ENCODE results near the gene GCNA.
A peak's percentile ranks its signal among the peaks of the same experiment; 100 is the strongest.

The GCNA gene

DNA sequence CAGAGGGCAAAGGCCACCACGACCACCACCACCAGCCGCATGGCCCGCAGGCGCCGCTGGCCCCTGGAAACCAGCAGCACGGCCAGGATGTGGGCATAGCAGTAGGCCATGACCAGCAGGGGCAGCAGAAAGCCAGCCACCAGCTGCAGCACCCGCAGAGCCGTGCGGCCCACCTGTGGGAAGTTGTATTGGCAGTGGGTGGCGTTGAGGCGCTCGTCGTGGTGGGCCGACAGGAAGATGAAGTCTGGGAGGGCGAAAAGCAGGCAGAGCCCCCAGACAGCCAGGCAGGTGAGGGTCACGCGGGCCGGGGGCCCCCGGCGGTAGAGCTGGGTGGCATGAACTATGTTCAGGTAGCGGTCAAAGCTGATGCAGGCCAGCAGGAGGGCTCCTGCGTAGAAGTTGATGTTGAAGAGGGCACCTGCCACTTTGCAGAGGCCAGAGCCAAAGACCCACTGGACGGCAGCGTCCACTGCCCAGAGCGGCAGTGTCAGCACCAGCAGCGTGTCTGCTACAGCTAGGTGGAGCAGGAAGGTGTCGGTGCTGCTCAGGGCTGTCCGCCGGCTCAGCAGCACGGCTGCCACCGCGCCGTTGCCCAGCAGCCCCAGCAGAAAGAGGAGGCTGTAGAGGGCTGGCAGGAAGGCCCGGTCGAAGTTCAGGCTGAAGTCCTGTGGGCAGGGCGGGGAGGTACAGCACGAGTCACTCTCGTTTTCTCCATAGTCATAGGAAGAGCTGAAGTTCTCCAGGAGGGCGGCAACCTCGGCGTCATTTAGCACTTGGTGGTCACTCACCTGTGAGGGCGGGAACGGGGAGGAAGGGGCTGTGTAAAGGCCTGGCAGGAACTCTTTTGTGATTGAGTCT, 38.7 kb downstream of the GCNA start:
- no peak for DNase-seq

DNA sequence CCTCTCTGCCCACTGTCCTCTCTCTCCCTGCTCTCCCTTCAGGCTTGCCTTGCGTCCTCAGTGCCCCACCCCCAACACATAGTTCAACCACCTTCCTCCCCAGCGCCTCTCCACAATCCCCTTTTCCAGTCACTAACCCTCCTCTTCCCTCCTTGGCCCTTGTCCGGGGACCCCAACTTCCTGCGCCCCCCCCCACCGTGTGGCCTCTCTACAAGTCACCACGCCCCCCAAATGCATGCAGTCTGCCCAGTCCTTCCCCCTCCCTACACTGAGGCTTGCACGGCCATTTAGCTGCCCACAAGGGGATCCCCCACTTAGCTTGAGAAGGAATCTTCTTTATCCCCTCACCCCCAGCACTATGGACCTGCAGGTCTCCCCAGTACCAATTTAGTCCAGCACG, 39.5 kb downstream of the GCNA start:
- no peak for DNase-seq

DNA sequence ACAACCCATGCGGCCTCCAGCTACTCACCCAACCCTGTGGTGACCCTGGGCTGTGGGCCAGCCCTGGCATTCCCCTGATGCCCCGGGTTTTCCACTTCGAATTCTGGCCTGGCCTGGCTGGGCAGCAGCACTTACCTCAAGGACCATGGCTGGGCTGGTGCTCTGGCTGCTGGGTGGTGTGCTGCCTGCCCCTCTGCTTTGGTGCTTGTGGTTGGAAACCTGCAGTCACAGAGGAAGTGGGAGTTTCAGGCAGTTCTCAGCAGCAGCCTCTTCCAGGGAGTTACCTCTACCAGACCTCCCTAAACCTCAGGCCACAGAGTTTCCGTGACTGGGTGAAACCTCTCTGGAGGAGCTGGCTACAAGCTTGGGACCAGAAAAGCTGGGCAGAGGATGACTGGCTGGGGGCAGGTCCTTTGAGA, 40.1 kb downstream of the GCNA start, which contains the start of gene CXCR3:
Gene CXCR3, minus strand, starts transcription at position 209 of the 419 bp plus-strand sequence. Its CDS starts 62 bp downstream, at position 147.
- DNase-seq = no peak

DNA sequence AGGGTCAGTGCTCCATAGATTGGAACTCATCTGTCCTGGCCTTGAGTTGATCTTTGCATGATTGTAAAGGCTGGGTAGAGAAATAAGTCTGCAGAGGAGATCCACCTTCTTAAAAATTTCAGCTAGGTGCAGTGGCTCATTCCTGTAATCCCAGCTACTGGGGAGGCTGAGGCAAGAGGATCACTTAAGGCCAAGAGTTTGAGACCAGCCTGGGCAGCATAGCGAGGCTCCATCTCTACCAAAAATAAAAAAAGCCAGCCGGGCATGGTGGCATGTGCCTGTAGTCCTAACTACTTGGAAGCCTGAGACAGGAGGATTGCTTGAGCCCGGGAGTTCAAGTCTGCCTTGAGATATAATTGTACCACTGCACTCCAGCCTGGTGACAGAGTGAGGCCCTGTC, 40.5 kb downstream of the GCNA start:
- DNase-seq = no peak

GRCh38 chrX:71619193-71619592, 41.0 kb downstream of the GCNA start:
- no peak for DNase-seq

DNA sequence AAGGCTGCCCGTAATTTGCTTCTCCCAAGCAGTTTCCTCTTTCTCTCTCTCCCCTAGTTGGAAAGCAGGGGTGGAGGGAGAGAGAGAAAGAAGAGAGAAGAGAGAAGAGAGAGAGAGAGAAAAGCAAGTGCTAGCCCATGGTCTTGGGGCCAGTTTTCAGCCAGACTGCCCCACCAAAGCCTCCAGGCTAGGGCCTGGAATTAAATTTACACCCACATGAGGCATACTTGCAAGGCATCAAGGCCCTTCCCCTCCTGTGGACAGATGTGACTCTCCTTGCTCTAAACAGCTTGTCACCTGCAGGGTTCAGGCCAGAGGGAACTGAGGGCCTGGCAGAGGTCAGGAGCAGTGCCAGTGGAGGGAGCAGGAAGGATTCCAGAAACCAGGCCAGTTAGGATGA, 41.7 kb downstream of the GCNA start:
- DNase-seq = no peak

DNA sequence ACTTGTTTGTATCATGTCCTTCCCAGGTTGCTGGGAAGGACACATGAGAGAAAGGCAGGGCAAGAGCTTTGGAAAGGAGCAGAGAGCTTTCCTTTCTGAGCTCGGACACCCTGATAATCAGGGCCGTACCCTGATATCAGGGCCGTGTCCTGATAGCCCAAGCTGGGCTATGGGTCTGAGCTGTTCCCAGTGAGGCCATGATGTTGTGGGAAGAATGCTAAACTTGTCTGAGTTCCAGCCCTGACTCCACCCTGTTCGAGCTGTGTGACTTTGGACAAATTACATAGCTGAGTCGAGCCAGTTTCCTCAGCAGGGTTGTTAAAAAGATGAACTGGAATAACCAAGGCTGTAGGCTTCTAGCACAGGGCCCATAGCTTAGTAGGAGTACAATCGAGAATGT, 43.4 kb downstream of the GCNA start:
- DNase-seq = no peak

- DNase-seq = no peak
Measured at GRCh38 chrX:71622032-71622575, 43.9 kb downstream of the GCNA start.

- DNase-seq = peak; percentile 11
Measured at GRCh38 chrX:71622576-71623450, 44.6 kb downstream of the GCNA start.

DNA sequence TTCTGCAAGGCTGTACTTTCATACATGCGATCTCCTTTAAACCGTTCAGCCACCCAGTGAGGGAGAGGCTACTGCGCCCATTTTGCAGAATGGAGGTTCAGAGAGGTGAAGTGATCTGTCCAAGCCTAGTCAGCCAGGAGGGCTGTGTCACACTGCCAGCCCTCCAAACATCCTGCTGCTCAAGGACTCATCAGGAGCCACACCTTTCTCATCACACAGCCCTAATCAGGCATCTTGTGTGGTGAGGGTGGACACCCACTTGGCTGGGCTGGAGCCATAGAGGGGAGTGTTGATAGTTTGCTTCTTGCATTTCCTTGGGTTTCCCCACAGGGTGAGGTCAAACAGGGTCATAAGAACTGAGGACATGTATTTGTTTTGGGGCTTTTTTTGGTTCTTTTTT, 45.5 kb downstream of the GCNA start:
- DNase-seq = no peak

DNA sequence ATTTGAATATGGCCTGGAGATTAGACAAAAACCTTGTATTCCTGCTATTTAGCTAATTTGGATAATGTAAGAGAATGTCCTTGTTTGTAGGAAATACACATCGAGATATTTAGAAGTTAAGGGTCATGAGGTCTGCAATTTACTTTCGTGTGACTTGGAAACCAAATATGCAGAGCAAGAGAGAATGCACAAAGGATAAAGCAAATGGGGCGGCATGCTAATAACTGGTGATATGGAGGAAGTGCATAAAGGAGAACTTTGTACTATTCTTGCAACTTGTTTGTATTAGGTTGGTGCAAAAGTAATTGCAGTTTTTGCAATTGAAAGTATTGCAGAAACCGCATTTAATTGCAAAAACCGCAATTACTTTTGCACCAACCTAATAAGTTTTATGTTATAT, 47.2 kb downstream of the GCNA start:
- DNase-seq = no peak

GRCh38 chrX:71626576-71626975, 48.3 kb downstream of the GCNA start:
- DNase-seq = no peak

DNA sequence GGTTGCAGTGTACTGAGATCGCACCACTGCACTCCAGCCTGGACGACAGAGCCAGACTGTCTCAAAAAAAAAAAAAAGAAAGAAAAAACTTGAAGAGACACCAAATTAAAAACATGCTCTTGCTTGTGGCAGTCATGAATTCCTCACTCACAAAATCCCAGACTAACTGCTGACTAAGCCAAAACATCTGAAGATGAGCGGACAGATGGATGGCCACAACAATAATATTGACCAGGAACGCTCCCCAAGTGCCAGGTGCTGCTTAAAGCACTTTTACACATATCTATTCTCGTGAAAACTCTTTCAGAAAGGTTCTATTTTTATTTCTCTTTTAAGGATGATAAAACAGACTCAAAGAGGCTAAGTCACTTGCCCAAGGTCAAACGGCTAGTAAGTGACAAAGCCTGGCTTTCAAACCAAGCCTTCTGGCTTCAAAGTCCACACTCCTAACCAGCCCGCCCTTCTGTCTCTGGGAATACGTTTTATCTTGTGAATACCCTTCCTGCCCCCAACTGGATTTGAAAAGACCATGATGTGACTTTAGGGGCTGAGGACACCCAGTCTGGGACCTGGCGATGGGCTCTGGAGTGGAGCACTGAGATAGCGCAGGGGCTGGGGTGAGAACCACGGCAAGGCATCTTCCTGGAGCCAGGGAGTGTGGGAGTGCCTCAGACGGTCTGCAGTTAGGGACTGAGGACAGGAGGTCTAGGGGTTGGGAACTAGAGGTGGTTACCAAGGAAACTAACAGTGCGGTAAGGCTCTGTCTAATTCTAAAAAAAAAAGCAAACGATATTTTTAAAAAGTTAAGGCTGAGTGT, 49.6 kb downstream of the GCNA start:
- DNase-seq = no peak

DNA sequence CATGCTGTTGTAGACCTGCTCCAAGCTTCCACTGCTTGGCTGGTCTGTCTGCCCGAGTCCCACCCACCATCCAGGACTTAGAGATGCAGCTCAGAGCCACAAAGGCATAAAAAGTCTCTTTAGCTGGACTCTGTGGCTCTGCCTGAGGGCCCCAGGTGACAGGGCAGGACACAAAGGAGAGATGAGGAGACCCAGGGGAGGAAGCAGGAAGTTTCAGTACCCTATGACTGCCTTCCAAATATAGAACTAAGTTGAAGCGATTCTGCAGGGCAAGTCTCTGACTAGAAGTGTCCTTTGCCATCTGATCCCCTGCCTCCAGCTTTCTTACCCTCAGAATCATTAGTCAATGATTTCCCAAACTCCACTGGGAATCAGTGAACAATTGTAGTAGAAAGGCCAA, 51.2 kb downstream of the GCNA start:
- DNase-seq = no peak

DNA sequence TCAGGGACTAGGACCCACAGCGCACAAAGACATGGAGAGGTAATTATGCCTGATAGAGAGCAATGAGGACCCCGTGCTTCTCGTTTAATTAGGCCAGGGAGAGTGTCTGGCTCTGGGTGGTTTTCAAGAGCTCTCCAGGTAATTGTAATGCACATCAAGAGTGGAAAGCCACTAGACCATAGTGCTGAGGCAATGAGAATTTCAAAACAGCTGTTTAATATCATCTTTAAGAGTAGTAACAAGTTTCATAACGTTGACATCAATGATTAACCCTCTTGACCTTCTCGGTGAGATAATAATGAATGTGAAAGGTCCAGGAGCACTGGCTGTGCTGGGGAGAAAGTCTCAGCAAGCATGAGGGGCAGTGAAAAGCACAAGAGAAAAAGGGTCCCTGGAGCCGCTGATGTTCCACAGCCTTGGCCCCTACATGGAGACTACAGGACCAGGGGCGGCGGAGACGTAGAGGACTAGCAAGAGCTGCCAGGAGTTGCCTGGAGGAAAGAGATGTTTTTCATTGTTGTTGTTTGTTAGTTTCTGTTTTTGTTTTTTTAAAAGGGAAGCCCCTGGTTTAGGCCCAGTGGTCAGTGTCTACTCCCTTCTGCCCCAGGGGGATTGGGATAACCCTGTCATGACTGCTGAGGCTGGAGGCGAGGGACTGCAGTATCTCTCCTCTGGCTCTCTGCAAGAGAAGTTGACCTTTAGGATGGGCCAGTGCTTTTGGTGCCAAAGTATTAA, 54.9 kb downstream of the GCNA start:
- DNase-seq = no peak

DNA sequence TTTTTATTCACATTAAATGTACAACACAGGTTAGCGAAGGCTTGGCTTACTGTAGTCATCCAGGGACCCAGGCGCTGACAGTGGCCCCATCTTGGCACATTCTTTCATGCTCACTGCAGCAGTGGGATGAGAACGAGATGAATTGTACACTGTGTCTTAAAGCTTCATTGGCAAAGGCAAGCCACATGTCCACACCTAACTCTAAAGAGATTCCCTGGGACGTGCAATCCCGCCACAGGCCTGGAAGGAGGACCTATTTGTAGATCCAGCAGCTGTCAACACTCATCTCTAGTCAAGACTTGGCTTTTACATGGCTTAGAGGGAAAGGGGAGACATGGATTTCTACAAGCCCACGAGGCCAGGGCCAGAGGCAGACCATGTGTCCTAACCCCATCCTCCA, 56.1 kb downstream of the GCNA start:
- DNase-seq = no peak

DNA sequence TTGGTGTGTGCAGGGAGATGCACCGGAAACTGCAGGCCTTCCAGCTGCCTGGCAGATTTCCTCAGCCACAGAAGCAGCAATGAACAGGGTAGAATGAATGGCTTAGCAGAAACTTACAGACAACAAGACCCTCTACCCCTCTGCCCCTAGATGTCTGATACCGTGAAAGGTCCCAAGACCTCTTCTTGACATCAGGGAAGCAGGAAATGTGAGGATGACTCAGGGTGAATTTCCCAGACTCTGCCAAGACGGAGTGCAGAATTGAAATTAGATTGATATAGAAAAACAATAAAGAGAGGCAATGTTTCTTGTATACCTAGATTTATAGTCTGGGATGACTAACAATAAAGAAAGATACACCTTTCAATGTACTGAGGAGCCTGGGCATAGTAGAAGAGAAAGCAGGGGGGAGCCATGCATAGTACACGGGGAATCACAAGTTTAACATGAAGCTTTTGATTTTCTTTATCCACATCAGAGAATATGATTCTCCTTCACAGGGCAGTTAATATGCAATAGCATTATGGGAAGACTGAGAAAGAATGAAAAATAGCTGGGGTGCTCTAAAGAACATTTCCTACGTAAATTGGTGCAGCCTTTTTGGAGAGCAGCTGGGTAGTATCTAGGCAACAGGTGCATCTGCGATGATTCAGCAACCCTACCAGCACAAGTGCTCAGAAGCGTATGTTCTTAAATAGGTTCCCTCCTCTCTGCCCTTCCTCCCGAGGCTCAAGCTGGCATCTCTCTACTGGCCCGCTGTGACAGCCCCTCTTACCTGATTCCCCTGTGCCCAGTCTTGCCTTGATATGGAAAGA, 58.4 kb downstream of the GCNA start:
- no peak for DNase-seq

DNA sequence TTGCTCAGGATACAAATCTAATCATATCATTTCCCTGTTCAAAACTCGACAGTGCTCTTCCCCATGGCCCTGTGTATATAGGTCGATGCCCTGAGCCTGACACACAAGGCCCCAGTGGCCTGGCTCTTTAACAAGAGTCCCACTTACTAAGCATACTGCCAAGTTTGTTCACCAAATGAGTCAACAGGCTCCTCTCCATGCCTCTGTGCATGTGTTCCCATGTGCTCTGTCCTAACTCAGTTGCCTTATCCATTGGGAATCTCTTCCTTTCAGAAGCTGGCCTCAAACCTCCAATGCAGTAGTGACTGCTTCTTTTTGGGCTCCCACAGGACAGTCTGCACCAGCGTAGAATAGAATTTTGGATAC, 59.0 kb downstream of the GCNA start:
- no peak for DNase-seq

GRCh38 chrX:71637848-71638247, 59.6 kb downstream of the GCNA start:
- no peak for DNase-seq

DNA sequence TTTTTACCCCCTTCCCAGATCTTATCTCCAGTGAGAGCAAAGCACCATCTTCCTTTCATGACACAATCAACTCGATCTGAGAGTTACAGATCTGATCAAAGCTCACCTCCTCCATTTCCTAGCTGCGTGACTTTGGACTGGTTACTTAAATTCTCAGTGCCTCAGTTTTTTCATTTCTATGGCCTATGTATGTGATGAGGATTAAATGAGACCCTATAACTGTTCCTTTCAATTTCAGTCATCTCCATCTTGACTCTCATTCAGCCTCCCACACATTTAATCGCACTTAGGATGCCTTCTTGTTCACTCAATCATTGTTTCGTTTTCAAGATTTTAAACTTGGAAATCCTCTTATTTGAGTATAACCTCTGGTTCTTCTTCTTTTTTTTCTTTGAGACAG, 60.2 kb downstream of the GCNA start:
- DNase-seq = no peak

GRCh38 chrX:71640002-71640401, 61.8 kb downstream of the GCNA start:
- DNase-seq = no peak
